GM12892 (cell line): ENCODE measurements around the gene HNRNPF.

Experiments used
- DNase-seq: peaks from one replicate; pipeline ENCODE4 v3.0.0; 2011; ENCODE audit not compliant: insufficient read length
- FAIRE-seq: peaks from 2 replicates; lab custom pipeline; 2011; peaks lifted over from hg19 to GRCh38; lab: Jason Lieb, UNC
- POLR2A ChIP-seq: IDR thresholded peaks from 2 replicates; pipeline ENCODE4 v1.6.1; 2011; ENCODE audit warnings: low read depth, low read length, control low read depth
- POLR2AphosphoS5 ChIP-seq: IDR thresholded peaks from 2 replicates; pipeline ENCODE4 v1.6.1; 2011; ENCODE audit warnings: low read depth, low read length, control low read depth
- TAF1 ChIP-seq: IDR thresholded peaks from 2 replicates; pipeline ENCODE4 v1.6.1; 2011; ENCODE audit warnings: low read depth, mild to moderate bottlenecking, control low read depth, low read length, borderline replicate concordance

HNRNPF gene

DNA sequence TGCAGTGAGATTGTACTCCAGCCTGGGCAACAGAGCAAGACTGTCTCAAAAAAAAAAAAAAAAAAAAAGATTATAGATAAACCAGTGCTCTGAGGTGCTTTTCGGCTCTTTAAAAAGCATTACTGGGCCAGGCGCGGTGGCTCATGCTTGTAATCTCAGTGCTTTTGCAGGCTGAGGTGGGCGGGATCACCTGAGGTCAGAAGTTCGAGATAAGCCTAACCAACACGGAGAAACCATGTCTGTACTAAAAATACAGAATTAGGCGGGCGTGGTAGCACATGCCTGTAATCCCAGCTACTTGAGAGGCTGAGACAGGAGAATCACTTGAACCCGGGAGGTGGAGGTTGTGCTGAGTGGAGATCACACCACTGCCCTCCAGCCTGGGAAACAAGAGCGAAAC lies 6.6 kb upstream of the HNRNPF start:
- FAIRE-seq (no peak), DNase-seq (no peak)
- TF ChIP-seq POLR2A = no peak

DNA sequence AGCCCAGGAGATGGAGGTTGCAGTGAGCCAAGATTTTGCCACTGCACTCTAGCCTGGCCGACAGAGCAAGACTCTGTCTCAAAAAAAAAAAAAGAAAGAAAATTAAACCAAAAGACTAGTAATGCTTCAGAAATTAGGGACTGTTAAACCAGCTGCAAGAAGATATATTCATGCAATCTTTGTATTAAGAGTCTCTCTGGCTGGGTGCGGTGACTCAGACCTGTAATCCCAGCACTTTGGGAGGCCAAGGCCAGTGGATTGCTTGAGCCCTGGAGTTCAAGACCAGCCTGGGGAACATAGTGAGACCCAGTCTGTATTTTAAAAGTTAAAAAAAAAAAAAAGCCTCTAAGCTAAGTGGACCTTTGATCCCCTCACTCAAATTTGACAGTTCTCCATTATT lies 2.5 kb upstream of the HNRNPF start:
- no peak for FAIRE-seq
- no peak for TF ChIP-seq POLR2AphosphoS5
- no peak for TF ChIP-seq POLR2A
- no peak for TF ChIP-seq TAF1

DNA sequence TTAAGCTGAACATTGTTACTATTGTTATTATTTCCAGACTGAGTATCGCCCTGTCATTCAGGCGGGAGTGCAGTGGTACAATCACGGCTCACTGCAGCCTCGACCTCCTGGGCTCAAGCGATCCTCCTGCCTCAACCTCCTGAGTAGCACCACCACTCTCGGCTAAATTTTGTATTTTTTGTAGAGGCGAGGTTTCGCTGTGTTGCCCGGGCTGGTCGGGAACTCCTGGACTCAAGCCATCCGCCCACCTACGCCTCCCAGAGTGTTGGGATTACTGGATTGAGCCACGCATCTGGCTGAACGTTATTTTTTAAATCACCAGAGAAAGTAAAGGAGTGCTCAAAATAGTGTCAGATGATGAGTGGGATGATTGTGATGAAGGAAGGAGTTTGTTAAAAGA lies 1.4 kb upstream of the HNRNPF start:
- TF ChIP-seq TAF1 = no peak
- TF ChIP-seq POLR2AphosphoS5 = no peak
- TF ChIP-seq POLR2A = no peak
- FAIRE-seq = no peak
- DNase-seq = no peak

More for the DNA sequence above, 2.5 kb upstream of the HNRNPF start:
- DNase-seq = no peak

DNA sequence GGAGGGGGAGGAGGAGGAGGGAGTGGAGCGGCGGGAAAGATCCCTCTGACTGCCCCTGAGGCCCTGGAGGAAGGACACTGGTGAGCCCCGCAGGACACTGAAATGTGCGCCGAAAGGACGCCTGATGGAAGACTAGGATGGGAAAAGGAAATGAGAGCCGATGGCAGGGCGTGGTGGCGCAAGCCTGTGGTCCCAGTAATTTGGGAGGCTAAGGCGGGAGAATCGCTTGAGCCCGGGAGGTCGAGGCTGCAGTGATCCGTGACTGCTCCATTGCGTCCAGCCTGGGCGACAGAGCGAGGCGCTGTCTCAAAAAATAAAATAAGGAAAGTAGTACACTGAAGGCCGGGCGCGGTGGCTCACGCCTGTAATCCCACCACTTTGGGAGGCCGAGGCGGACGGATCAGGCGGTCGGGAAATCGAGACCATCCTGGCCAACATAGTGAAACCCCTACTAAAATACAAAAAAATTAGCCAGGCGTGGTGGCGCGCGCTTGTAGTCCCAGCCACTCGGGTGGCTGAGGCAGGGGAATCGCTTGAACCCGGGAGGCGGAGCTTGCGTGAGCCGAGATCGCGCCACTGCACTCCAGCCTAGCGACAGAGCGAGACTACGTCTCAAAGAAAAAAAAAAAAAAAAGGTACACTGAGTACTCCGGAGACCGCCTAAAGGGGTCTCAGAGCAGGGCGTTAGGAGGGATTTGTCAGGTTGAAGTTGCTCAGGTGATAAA lies 561 bp upstream of the HNRNPF start:
- DNase-seq (no peak), FAIRE-seq (peak; percentile 36)

DNA sequence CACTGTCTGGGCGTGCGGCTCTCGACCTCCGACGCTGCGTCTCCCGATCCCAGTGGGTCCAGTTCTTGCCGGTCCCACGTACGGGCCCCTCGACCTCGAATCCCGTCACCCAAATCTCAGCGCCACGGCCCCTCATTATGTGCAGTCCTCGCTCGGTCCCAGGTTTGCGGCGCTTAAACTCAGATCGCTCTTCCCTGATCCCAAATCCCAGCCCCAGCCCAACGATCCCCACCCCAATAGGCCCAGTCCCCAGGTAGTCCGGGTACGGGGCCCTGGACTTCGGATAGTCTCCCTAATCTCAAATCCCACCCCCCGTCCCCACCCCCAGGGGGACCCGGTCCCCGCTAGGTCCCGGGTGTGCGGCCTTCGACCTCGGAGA lies 666 bp downstream of the HNRNPF start:
- TF ChIP-seq POLR2A (no peak), POLR2AphosphoS5 (no peak), TAF1 (no peak)
- no peak for DNase-seq
- no peak for FAIRE-seq

More for the DNA sequence above, 561 bp upstream of the HNRNPF start:
- TF ChIP-seq POLR2AphosphoS5 (no peak), TAF1 (peak; percentile 42; the same call in 1 of the 2 replicates), POLR2A (no peak)

DNA sequence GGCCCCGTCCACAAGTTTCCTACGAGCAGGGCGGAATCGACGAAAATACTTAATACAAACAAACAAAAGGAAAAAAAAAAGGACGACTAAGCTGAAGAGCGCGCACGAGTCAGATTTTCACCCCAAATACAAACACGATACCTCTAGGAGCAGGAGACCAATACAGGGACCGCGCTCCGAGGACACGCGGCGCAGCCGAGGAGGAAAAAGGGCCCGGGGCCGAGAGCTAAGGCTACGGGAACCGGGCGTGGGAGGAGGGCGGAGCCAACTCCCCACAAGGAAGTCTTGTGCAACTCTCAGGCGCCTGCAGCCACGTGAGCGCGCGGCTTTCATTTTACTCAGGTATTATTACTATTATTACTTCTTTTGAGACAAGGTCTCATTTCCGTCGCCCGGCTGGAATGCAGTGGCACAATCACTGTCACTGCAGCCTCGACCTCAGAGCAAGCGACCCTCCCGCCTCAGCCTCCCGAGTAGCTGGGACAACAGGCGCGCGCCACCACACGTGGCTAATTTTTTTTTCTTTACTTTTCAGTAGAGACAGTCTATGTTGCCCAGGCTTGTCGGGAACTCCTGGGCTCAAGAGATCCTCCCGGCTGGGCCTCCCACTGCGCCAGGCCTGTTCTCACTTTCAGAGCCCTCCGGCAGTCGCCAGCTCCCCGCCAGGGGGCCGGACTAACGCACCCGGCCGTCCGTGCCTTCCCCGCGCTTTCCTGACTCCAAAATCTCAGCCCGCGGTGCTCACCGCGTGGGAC lies 1.2 kb downstream of the HNRNPF start:
- peak; percentile 50 for FAIRE-seq

GRCh38 chr10:43407148-43407575 lies 1.8 kb downstream of the HNRNPF start:
- FAIRE-seq = peak; percentile 53
- no peak for TF ChIP-seq POLR2AphosphoS5
- no peak; the same call in 1 of the 2 replicates for TF ChIP-seq TAF1
- TF ChIP-seq POLR2A = no peak
- DNase-seq = peak; percentile 31

More for the DNA sequence above, 1.2 kb downstream of the HNRNPF start:
- TF ChIP-seq TAF1 (peak; percentile 89; the same call in 1 of the 2 replicates), POLR2A (peak; percentile 97), POLR2AphosphoS5 (peak; percentile 98)
- DNase-seq = peak; percentile 73

GRCh38 chr10:43404704-43405084 lies 4.3 kb downstream of the HNRNPF start:
- DNase-seq (no peak), FAIRE-seq (no peak)
- TF ChIP-seq POLR2AphosphoS5 = 0 out of 2 replicates have a peak, but pooled peaks have one; percentile 23
- TF ChIP-seq POLR2A = no peak
- TF ChIP-seq TAF1 = no peak

DNA sequence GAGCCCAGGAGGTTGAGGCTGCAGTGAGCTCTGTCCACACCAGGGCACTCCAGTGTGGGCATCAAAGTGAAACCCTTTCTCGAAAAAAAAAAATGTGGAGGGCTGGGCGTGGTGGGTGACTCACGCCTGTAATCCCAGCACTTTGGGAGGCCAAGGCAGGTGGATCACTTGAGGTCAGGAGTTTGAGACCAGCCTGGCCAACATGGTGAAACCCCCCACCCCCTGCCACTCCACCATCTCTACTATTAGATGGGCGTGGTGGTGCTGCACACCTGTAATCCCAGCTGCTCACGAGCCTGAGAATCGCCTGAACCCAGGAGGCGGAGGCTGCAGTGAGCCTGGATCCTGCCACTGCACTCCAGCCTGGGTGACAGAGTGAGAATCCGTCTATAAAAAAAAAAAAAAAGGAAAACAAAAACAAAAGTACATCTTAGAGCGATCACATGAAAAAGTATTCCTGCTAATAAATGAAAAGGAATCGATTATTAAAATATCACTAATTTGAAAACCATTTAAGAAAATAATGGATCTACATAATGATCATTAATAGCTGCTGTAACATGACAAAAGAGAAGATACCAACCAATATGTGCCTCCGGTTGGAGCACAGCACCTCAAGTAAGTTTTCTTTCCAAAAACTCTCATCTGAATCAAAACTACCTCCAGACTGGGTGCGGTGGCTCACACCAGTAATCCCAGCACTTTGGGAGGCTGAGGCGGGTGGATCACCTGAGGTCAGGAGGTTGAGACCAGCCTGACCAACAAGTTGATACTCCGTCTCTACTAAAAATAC lies 4.9 kb downstream of the HNRNPF start:
- no peak; the same call in 1 of the 2 replicates for TF ChIP-seq POLR2AphosphoS5
- no peak for TF ChIP-seq TAF1
- TF ChIP-seq POLR2A = no peak
- FAIRE-seq = no peak
- DNase-seq = no peak

- no peak for TF ChIP-seq POLR2AphosphoS5
- no peak for TF ChIP-seq POLR2A
- TF ChIP-seq TAF1 = no peak
- no peak for FAIRE-seq
- no peak for DNase-seq
Measured at GRCh38 chr10:43402880-43403452, 6.0 kb downstream of the HNRNPF start.

GRCh38 chr10:43402176-43402575 lies 6.8 kb downstream of the HNRNPF start:
- DNase-seq (no peak), FAIRE-seq (no peak)
- no peak for TF ChIP-seq TAF1
- no peak for TF ChIP-seq POLR2A
- TF ChIP-seq POLR2AphosphoS5 = no peak
